ENCODE measurements around the gene KCNIP1. TPM values are rescaled to one million over a fixed set of nuclear protein-coding genes. Genes with fewer than 3 reads are reported as not detected.
A peak's percentile ranks its signal among the peaks of the same experiment; 100 is the strongest.

The KCNIP1 gene
- total RNA-seq, 1 experiment from 2014 or later = not detected

GRCh38 chr5:170623576-170624181 lies 119.9 kb downstream of the KCNIP1 start:
- no peak overlapping the region for H2AFZ ChIP-seq (ENCODE audit: low read depth, low read length, poor library complexity, severe bottlenecking)
- no peaks in the 10 kb centered on the region for H3K36me3 ChIP-seq (ENCODE audit: control insufficient read depth in 1 of 2, insufficient read depth in 2 of 2, low read length in 2 of 2)
- CTCF ChIA-PET = interaction anchor here (1.8 to 2.4 kb wide), 2 partner anchors 10 to 189 kb away, joined by 8 to 10 read pairs; no protein-coding TSS in a partner anchor
- no peak overlapping the region for H3K4me3 ChIP-seq (replicated peaks in 1 of 2; ENCODE audit: low read depth in 1 of 2, low read length in 2 of 2)
- peaks cover 14% of the 10 kb centered on the region; the same call in 1 of the 2 replicates for H3K27me3 ChIP-seq (ENCODE audit: insufficient read depth, low read length)
- H3K9me2 ChIP-seq (ENCODE audit: insufficient read depth) = no peaks in the 10 kb centered on the region
- H3K9me3 ChIP-seq (ENCODE audit: control insufficient read depth in 1 of 2, insufficient read depth in 1 of 2, low read depth in 1 of 2, low read length in 2 of 2) = no peaks in the 10 kb centered on the region
- peak; percentile 96 for ATAC-seq
- TF ChIP-seq SRF (IDR thresholded peaks at IDR 0.05; ENCODE audit: low read depth) = no peak
- peak; percentile 79 to 83 (median 81) for TF ChIP-seq CTCF (IDR thresholded peaks at IDR 0.05 in 2 of 3, conservative IDR thresholded peaks at IDR 0.05 in 1 of 3; ENCODE audit: borderline replicate concordance in 1 of 3, insufficient read depth in 1 of 3, low read depth in 2 of 3, low read length in 2 of 3)
- TF ChIP-seq RAD21 (IDR thresholded peaks at IDR 0.05; ENCODE audit: low read depth) = peak; percentile 90
- RAD21 ChIA-PET (ENCODE audit: low non-redundant PET in 1 of 2, low total read pairs in 2 of 2, uncharacterized antibody in 2 of 2, unreplicated experiment in 2 of 2) = no interaction called here
- H3K4me1 ChIP-seq (ENCODE audit: control insufficient read depth in 1 of 2, insufficient read depth in 2 of 2, low read length in 2 of 2) = no peaks in the 10 kb centered on the region
- no peak overlapping the region for H3K4me2 ChIP-seq (ENCODE audit: low read length)
- no TSS peak for BruUV-seq (replicated peaks)
- H3K79me2 ChIP-seq (ENCODE audit: insufficient read depth, low read length) = no peaks in the 10 kb centered on the region
- POLR2A ChIA-PET = no interaction called here
- H3K9ac ChIP-seq (ENCODE audit: low read length) = no peak overlapping the region
- intact Hi-C loops (cut with micrococcal nuclease) = loop anchor here (1.0 to 2.0 kb wide), 3 partner anchors 19 to 397 kb away; no protein-coding TSS in a partner anchor
- DNase-seq (ENCODE audit: low read depth, low spot score) = peak; percentile 48
- H4K20me1 ChIP-seq (ENCODE audit: insufficient read depth) = no peaks in the 10 kb centered on the region
- no peak overlapping the region for H3K27ac ChIP-seq (ENCODE audit: low read depth, low read length)

GRCh38 chr5:170625221-170626165 lies 121.7 kb downstream of the KCNIP1 start:
- no peak overlapping the region for H3K4me2 ChIP-seq (ENCODE audit: low read length)
- ATAC-seq = no peak
- CTCF ChIA-PET = interaction anchor here (1.8 to 2.4 kb wide), 2 partner anchors 8 to 190 kb away, joined by 8 to 10 read pairs; no protein-coding TSS in a partner anchor
- H3K79me2 ChIP-seq (ENCODE audit: insufficient read depth, low read length) = no peaks in the 10 kb centered on the region
- H4K20me1 ChIP-seq (ENCODE audit: insufficient read depth) = no peaks in the 10 kb centered on the region
- no TSS peak for BruUV-seq (replicated peaks)
- H3K4me1 ChIP-seq (ENCODE audit: control insufficient read depth in 1 of 2, insufficient read depth in 2 of 2, low read length in 2 of 2) = no peaks in the 10 kb centered on the region
- H3K9me2 ChIP-seq (ENCODE audit: insufficient read depth) = no peaks in the 10 kb centered on the region
- intact Hi-C loops (cut with micrococcal nuclease) = no loop called here
- no peak overlapping the region for H3K9ac ChIP-seq (ENCODE audit: low read length)
- RAD21 ChIA-PET (ENCODE audit: low non-redundant PET in 1 of 2, low total read pairs in 2 of 2, uncharacterized antibody in 2 of 2, unreplicated experiment in 2 of 2) = no interaction called here
- H3K27ac ChIP-seq (ENCODE audit: low read depth, low read length) = no peak overlapping the region
- no peak for TF ChIP-seq RAD21 (IDR thresholded peaks at IDR 0.05; ENCODE audit: low read depth)
- no peak for TF ChIP-seq EZH2 (IDR thresholded peaks at IDR 0.05)
- TF ChIP-seq EZH2phosphoT487 (IDR thresholded peaks at IDR 0.05; ENCODE audit: borderline replicate concordance) = no peak
- no peak for TF ChIP-seq SP1 (IDR thresholded peaks at IDR 0.05; ENCODE audit: low read depth)
- no peaks in the 10 kb centered on the region for H3K27me3 ChIP-seq (ENCODE audit: insufficient read depth, low read length)
- POLR2A ChIA-PET = no interaction called here
- H3K4me3 ChIP-seq (replicated peaks in 1 of 2; ENCODE audit: low read depth in 1 of 2, low read length in 2 of 2) = no peak overlapping the region
- H3K9me3 ChIP-seq (ENCODE audit: control insufficient read depth in 1 of 2, insufficient read depth in 1 of 2, low read depth in 1 of 2, low read length in 2 of 2) = no peaks in the 10 kb centered on the region
- no peak for DNase-seq (ENCODE audit: low read depth, low spot score)
- H2AFZ ChIP-seq (ENCODE audit: low read depth, low read length, poor library complexity, severe bottlenecking) = no peak overlapping the region
- H3K36me3 ChIP-seq (ENCODE audit: control insufficient read depth in 1 of 2, insufficient read depth in 2 of 2, low read length in 2 of 2) = no peaks in the 10 kb centered on the region
